K562 (cell line): Measurements from ENCODE around the gene CHRNB1. TPM values are rescaled to one million over a fixed set of nuclear protein-coding genes. Genes with fewer than 3 reads are reported as not detected.

Experiments
- EGR1 ChIP-seq: fragments of 450-650 bp; conservative IDR thresholded peaks from 2 replicates; pipeline ENCODE4 v1.6.1; 2017; ENCODE audit warnings: mild to moderate bottlenecking
- ETV1 ChIP-seq: fragments of 450-650 bp; conservative IDR thresholded peaks from 2 replicates; pipeline ENCODE4 v1.6.1; 2016; ENCODE audit warnings: missing genetic modification characterization, control low read depth, low read depth, missing compliant biosample characterization
- HMG20A ChIP-seq: fragments of 450-650 bp; formaldehyde crosslinking; conservative IDR thresholded peaks from 2 replicates; pipeline ENCODE4 v1.4.0; 2020; ENCODE audit warnings: mild to moderate bottlenecking, mixed read lengths
- L3MBTL2 ChIP-seq: fragments of 450-650 bp; IDR thresholded peaks from 2 replicates; pipeline ENCODE4 v1.6.1; 2016; ENCODE audit warnings: mild to moderate bottlenecking, moderate library complexity
- MECOM ChIP-seq: fragments of 250-450 bp; sonication (Bioruptor Pico); IDR thresholded peaks from 2 replicates; pipeline ENCODE4 v1.8.0; 2022; ENCODE audit warnings: inconsistent platforms
- NBN ChIP-seq: fragments of 450-650 bp; IDR thresholded peaks from 2 replicates; pipeline ENCODE4 v1.6.1; 2016; ENCODE audit warnings: low read depth, mild to moderate bottlenecking
- PHF20 ChIP-seq: fragments of 450-650 bp; IDR thresholded peaks from 2 replicates; pipeline ENCODE4 v1.6.1; 2018; ENCODE audit not compliant: partially characterized antibody
- POLR2A ChIP-seq: fragments of 450-650 bp; conservative IDR thresholded peaks from 2 replicates; pipeline ENCODE4 v1.6.1; 2016
- SIRT6 ChIP-seq: IDR thresholded peaks from one replicate; pipeline ENCODE4 v1.6.1; 2012; ENCODE audit warnings: low read depth, mild to moderate bottlenecking, control low read depth, inconsistent platforms, low read length, moderate library complexity
- SMARCA4 ChIP-seq: fragments of 450-650 bp; IDR thresholded peaks from 2 replicates; pipeline ENCODE4 v1.6.1; 2016
- TCF15 ChIP-seq: fragments of 250-450 bp; sonication (Bioruptor Pico); IDR thresholded peaks from 2 replicates; pipeline ENCODE4 v1.8.0; 2022; ENCODE audit warnings: moderate library complexity, mild to moderate bottlenecking, inconsistent platforms
- TOE1 ChIP-seq, 2 experiments: fragments of 450-650 bp in 1 of 2; sonication (generic) in 1 of 2; formaldehyde crosslinking in 1 of 2; IDR thresholded peaks; 2 replicates each; pipeline versions ENCODE4 v1.7.1 to v1.8.0; 2016 to 2022; ENCODE audit warnings: borderline replicate concordance in 2 of 2, mild to moderate bottlenecking in 2 of 2, antibody characterized with exemption in 1 of 2, inconsistent platforms in 1 of 2, low read depth in 1 of 2, missing genetic modification reagents in 1 of 2, moderate library complexity in 1 of 2
- polyA plus RNA-seq, 8 experiments: library from polyadenylated mRNA; depleted of rRNA in 4 of 8; stranded (reverse) in 5 of 8; unstranded in 3 of 8; fragments of >200 nt; fragmentation: Nextera tagmentation in 2 of 8; fragmentation: Illumina TruSeq in 1 of 8; extraction: Ambion mirVana in 2 of 8; extraction: Trizol in 1 of 8; gene quantifications; 2 replicates each; pipeline versions ENCODE4 v1.2.1 to v1.2.3, GENCODE V29; 2011 to 2014; ENCODE audit warnings: inconsistent platforms in 1 of 8, missing spikeins in 1 of 8
- total RNA-seq, 7 experiments: library from RNA; depleted of rRNA in 6 of 7; stranded (reverse); fragments of >200 nt in 6 of 7; fragmentation: Illumina TruSeq in 2 of 7; extraction: Trizol in 2 of 7; gene quantifications; 2 replicates each; pipeline versions ENCODE4 v1.2.1 to v1.2.3, GENCODE V29; 2011 to 2021; ENCODE audit warnings: low replicate concordance in 1 of 7
- TF ChIP-seq, protein P1 (sequence below): sonication (generic); formaldehyde crosslinking; IDR thresholded peaks from 2 replicates; pipeline ENCODE4 v1.8.0; 2022; ENCODE audit warnings: mild to moderate bottlenecking, missing genetic modification reagents
- TF ChIP-seq, protein P2 (sequence below): fragments of 200-800 bp; sonication (Bioruptor generic); IDR thresholded peaks from 2 replicates; pipeline ENCODE4 v1.6.1; 2017; ENCODE audit warnings: missing genetic modification characterization, missing compliant biosample characterization
- TF ChIP-seq, protein P3 (sequence below), 2 experiments: IDR thresholded peaks in 1 of 2; conservative IDR thresholded peaks in 1 of 2; 2 replicates each; pipeline ENCODE4 v1.6.1; 2016; ENCODE audit warnings: low read depth in 2 of 2, mild to moderate bottlenecking in 1 of 2, missing compliant biosample characterization in 1 of 2, missing genetic modification characterization in 1 of 2, moderate library complexity in 1 of 2
- TF ChIP-seq, protein P4 (sequence below): sonication (generic); formaldehyde crosslinking; IDR thresholded peaks from 2 replicates; pipeline ENCODE4 v1.8.1; 2023; ENCODE audit warnings: mild to moderate bottlenecking, missing genetic modification reagents

The CHRNB1 gene
- total and polyA plus RNA-seq, 9 of the 15 experiments (the other 6 are each of a cell fraction or from before 2014, with no cell fraction given) = 4.7 to 12.3 (median 6.8) TPM

DNA sequence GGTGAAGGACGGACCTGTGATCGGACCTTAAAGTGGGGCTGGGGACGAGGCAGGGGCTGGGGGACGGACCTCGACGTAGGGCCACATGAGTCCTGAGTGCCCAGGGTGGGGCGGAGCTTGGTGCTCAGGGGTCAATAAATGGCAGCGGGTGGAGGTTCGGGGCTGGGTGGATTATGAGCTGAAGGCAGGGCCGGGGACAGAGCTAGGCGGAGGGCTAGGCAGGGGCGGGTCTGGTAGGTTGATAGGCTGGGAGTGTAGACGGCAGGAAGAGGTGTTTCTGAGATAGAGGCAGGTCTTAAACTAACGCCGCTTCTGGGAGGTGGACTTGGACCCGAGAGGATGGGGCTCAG, 733 bp downstream of the CHRNB1 start (continued):
- TF ChIP-seq ETV1 (tag) = no peak
- TF ChIP-seq, protein P1, sequence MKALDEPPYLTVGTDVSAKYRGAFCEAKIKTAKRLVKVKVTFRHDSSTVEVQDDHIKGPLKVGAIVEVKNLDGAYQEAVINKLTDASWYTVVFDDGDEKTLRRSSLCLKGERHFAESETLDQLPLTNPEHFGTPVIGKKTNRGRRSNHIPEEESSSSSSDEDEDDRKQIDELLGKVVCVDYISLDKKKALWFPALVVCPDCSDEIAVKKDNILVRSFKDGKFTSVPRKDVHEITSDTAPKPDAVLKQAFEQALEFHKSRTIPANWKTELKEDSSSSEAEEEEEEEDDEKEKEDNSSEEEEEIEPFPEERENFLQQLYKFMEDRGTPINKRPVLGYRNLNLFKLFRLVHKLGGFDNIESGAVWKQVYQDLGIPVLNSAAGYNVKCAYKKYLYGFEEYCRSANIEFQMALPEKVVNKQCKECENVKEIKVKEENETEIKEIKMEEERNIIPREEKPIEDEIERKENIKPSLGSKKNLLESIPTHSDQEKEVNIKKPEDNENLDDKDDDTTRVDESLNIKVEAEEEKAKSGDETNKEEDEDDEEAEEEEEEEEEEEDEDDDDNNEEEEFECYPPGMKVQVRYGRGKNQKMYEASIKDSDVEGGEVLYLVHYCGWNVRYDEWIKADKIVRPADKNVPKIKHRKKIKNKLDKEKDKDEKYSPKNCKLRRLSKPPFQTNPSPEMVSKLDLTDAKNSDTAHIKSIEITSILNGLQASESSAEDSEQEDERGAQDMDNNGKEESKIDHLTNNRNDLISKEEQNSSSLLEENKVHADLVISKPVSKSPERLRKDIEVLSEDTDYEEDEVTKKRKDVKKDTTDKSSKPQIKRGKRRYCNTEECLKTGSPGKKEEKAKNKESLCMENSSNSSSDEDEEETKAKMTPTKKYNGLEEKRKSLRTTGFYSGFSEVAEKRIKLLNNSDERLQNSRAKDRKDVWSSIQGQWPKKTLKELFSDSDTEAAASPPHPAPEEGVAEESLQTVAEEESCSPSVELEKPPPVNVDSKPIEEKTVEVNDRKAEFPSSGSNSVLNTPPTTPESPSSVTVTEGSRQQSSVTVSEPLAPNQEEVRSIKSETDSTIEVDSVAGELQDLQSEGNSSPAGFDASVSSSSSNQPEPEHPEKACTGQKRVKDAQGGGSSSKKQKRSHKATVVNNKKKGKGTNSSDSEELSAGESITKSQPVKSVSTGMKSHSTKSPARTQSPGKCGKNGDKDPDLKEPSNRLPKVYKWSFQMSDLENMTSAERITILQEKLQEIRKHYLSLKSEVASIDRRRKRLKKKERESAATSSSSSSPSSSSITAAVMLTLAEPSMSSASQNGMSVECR (CRISPR knock-in tag) = no peak
- TF ChIP-seq, protein P2, sequence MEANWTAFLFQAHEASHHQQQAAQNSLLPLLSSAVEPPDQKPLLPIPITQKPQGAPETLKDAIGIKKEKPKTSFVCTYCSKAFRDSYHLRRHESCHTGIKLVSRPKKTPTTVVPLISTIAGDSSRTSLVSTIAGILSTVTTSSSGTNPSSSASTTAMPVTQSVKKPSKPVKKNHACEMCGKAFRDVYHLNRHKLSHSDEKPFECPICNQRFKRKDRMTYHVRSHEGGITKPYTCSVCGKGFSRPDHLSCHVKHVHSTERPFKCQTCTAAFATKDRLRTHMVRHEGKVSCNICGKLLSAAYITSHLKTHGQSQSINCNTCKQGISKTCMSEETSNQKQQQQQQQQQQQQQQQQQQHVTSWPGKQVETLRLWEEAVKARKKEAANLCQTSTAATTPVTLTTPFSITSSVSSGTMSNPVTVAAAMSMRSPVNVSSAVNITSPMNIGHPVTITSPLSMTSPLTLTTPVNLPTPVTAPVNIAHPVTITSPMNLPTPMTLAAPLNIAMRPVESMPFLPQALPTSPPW = 0 out of 2 replicates have a peak, but pooled peaks have one; percentile 0
- peak; percentile 49; the same call in 1 of the 2 replicates for TF ChIP-seq POLR2A
- TF ChIP-seq HMG20A = no peak
- peak; percentile 30; the same call in 1 of the 2 replicates for TF ChIP-seq TOE1 (IDR thresholded peaks at IDR 0.05; ENCODE audit: borderline replicate concordance)
- no peak for TF ChIP-seq TOE1 (CRISPR knock-in tag; IDR thresholded peaks at IDR 0.05; ENCODE audit: borderline replicate concordance, low read depth)
- TF ChIP-seq SIRT6 = no peak
- no peak for TF ChIP-seq MECOM (CRISPR knock-in tag)
- no peak for TF ChIP-seq NBN
- TF ChIP-seq, protein P3, sequence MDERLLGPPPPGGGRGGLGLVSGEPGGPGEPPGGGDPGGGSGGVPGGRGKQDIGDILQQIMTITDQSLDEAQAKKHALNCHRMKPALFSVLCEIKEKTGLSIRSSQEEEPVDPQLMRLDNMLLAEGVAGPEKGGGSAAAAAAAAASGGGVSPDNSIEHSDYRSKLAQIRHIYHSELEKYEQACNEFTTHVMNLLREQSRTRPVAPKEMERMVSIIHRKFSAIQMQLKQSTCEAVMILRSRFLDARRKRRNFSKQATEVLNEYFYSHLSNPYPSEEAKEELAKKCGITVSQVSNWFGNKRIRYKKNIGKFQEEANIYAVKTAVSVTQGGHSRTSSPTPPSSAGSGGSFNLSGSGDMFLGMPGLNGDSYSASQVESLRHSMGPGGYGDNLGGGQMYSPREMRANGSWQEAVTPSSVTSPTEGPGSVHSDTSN (CRISPR knock-in tag; IDR thresholded peaks at IDR 0.05; ENCODE audit: low read depth) = no peak
- TF ChIP-seq, protein P3 (tag; conservative IDR thresholded peaks at IDR 0.05; ENCODE audit: low read depth) = no peak
- TF ChIP-seq PHF20 = no peak
- TF ChIP-seq, protein P4, sequence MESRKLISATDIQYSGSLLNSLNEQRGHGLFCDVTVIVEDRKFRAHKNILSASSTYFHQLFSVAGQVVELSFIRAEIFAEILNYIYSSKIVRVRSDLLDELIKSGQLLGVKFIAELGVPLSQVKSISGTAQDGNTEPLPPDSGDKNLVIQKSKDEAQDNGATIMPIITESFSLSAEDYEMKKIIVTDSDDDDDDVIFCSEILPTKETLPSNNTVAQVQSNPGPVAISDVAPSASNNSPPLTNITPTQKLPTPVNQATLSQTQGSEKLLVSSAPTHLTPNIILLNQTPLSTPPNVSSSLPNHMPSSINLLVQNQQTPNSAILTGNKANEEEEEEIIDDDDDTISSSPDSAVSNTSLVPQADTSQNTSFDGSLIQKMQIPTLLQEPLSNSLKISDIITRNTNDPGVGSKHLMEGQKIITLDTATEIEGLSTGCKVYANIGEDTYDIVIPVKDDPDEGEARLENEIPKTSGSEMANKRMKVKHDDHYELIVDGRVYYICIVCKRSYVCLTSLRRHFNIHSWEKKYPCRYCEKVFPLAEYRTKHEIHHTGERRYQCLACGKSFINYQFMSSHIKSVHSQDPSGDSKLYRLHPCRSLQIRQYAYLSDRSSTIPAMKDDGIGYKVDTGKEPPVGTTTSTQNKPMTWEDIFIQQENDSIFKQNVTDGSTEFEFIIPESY (CRISPR knock-in tag) = no peak
- no peak for TF ChIP-seq TCF15 (CRISPR knock-in tag)
- TF ChIP-seq EGR1 = 0 out of 2 replicates have a peak, but pooled peaks have one; percentile 2
- TF ChIP-seq L3MBTL2 = 0 out of 2 replicates have a peak, but pooled peaks have one; percentile 9
- no peak for TF ChIP-seq SMARCA4
